Activated CD8-positive, alpha-beta memory T cell treated with anti-CD3 and anti-CD28 coated beads, Interleukin-2, amount 50 U/mL, for 24 hours (primary cell): ENCODE data around the gene EXPH5.
"Not testable (repeated sequence)": the region's sequence is repeated elsewhere in the genome, so short reads cannot be mapped to it uniquely, and the experiment has no call there.

Experiments
- DNase-seq: peaks from one replicate; pipeline ENCODE4 v3.0.0-alpha.2; 2020; ENCODE audit errors: extremely low read depth

Gene EXPH5

DNA sequence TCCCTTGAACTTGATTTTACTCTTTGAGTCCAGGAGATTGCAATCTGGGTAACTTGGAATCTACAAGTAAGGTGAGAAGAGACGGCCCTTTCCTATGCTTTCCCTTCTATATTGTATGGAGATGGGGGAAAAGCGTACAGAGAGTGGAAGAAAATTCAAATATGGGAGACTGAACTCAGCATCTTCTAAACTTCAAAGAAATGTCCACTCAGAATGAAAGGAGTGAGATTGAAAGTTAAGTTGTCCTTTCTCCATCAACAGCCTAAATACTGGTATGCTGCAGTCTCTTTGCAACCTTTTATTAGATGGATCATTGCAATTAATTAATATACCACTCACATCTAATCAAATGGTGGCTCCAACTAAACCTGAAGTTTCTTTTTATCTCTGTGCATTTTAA, 6.4 kb upstream of the EXPH5 start:
- no peak for DNase-seq

GRCh38 chr11:108597736-108598355, 4.3 kb upstream of the EXPH5 start:
- DNase-seq: no peak

DNA sequence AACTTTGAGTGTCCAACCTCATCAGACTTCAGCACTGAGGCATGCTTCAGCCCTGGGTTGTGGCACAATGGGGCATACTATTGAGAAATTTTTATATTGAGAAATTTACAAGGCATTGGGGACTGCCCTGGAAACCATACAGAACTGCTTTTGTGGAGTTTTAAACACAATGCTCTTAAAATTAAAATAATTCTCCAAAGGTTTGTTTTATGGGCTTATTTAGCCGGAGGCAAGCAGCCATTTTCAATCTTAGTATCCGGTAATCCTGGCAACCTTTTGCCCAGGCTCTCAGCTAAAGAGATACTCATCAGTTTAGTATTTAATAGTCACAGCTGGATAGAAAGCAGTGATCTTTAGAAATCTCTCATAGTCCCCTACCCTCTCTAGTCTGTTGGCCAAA, 3.1 kb upstream of the EXPH5 start:
- DNase-seq: no peak

GRCh38 chr11:108593923-108594434, 411 bp upstream of the EXPH5 start:
- DNase-seq: no peak

DNA sequence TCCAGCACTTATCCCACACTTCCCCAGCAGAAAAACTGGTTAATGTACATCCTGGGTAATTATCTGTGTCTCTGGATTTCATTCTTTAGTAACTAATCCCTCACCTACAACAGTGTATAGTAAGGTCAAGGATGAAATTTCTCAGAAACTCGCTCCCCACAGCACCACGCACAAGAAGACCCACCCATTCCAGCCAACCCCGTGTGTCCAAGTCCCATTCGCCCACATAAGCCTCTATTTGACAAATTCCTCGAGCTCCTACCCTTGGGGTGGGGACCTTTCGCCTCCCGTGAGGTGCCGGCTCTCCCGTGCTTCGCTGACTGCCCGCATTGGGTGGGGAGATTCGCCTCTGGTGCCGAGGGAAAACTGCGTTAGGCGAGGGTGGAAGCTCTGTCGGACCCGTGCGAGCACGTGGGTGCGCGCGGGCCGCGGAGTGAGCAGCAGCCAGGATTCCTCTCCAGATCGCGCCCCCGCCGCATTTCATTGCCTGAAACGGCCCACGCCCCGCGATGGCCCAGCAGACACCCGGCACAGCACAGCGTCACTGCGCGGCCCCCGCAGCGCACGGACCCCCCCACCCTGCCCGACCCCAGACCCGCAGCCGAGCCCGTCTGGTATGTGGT, 866 bp downstream of the EXPH5 start:
- no peak for DNase-seq

- no peak for DNase-seq
Measured at GRCh38 chr11:108591893-108592292, 1.7 kb downstream of the EXPH5 start.

GRCh38 chr11:108589136-108589535, 4.4 kb downstream of the EXPH5 start:
- no peak for DNase-seq

GRCh38 chr11:108588287-108588686, 5.3 kb downstream of the EXPH5 start:
- DNase-seq: no peak

- no peak for DNase-seq
Measured at GRCh38 chr11:108587109-108587508, 6.5 kb downstream of the EXPH5 start.

DNA sequence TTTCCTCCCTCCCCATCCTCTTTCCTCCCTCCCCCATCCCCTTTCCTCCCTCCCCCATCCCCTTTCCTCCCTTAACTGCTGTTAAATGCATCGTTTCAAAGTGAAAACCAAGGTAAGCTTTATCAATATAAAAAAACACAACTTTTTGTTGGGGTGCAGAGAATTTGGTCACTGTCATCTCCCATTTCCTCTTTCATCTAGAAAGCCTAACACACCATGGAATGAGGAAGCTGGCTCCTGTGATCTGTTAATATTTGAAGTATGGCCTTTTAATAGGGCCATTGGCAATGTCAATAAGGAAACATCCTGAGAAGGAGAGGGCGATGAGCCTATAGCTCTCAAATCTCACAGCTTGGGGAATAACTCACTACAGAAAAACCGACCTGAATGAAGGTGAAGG, 7.0 kb downstream of the EXPH5 start:
- no peak for DNase-seq

DNA sequence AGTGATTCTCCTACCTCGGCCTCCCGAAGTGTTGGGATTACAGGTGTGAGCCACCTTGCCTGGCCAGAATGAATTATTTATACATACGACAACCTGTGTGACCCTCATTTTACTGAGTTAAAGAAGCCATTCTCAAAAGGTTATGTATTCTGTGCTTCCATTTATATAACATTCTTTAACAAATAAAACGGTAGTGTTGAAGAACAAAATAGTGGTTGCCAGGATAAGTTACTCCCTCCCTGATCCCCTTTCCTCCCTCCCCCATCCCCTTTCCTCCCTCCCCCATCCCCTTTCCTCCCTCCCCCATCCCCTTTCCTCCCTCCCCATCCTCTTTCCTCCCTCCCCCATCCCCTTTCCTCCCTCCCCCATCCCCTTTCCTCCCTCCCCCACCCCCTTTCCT, 7.4 kb downstream of the EXPH5 start:
- not testable (repeated sequence) for DNase-seq

GRCh38 chr11:108584973-108585372, 8.6 kb downstream of the EXPH5 start:
- DNase-seq: no peak

GRCh38 chr11:108580645-108581044, 12.9 kb downstream of the EXPH5 start:
- DNase-seq: no peak

DNA sequence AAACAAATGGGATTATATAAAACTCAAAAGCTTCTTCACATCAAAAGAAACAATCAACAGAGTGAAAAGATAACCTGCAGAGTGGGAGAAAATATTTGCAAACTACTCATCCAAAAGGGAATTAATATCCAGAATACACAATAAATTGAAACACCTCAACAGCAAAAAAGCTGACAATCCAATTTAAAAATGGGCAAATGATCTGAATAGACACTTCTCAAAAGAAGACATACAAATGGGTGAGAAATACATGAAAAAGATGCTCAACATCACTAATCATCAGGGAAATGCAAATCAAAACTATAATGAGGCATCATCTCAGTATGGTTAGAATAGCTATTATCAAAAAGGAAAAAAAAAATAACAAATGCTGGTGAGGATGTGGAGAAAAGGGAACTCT, 13.5 kb downstream of the EXPH5 start:
- DNase-seq: no peak

DNA sequence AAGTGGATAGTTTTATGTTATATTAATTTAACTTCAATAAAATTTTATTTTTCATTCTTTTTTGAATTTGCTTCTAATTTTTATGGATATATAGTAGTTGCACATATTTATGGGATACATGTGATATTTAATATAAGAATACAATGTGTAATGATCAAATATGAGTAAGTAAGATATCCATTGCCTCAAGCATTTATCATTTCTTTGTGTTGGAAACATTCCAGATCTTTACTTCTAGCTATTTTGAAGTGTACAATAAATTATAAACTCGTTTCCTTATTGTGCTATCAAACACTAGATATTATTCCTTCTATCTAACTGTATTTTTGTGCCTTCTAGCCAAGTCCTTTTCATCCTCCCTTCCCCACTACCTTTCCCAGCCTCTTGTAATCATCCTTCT, 17.0 kb downstream of the EXPH5 start:
- no peak for DNase-seq

DNA sequence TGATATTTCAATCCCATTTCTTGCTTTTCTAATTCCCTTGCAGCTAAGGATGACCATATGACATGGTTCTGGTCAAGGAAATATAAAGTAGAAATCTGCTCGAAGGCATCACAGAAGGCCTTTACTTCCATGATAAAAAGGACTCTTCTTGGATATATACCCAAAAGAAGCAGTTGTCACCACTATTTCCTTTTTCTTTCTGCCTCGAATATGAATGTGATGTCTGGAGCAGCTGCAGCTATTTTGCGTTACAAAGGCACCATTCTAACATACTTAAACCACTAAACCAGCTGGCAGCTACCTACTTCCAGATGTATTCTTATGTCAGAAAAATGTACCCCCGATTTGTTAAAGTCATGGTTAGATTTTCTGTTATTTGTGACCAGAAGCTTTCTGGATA, 18.9 kb downstream of the EXPH5 start:
- no peak for DNase-seq

DNA sequence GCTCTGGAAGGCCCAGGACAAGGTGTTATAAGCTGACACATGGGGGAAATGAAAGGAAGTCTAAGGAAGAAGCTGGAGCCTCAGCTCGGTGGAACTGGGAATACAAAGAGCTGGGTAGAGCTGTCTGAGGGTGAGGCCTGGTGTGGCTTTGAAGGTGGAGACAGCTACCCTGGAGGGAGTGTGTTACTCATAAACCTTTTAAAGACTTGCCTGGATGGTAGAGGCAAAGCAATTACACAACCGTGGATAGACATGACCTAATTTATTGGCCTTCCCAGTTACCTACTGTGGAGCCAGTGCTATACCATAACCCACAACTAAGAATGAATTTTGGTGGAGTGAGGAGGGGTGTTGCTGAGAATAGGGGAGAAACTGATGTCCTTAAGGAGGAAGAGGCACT, 22.6 kb downstream of the EXPH5 start:
- no peak for DNase-seq

DNA sequence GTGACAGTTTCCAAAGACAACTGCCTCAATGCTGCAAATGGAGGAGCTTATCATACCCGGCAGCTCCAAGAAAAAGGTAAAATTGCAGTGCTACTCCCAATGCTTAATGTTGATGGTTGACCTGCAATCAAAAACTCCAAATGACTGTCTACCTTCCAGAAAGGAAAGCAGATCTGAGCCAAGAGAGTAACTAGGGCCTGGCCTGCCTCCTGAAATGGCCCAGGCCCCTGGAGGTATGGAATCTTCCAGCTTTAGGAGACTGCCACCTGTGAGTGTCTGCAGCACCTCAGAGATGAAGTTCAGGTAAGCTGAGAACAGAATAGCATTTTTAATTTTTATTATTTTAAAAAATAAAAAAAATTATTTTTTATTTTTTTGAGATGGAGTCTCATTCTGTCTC, 23.7 kb downstream of the EXPH5 start:
- no peak for DNase-seq

DNA sequence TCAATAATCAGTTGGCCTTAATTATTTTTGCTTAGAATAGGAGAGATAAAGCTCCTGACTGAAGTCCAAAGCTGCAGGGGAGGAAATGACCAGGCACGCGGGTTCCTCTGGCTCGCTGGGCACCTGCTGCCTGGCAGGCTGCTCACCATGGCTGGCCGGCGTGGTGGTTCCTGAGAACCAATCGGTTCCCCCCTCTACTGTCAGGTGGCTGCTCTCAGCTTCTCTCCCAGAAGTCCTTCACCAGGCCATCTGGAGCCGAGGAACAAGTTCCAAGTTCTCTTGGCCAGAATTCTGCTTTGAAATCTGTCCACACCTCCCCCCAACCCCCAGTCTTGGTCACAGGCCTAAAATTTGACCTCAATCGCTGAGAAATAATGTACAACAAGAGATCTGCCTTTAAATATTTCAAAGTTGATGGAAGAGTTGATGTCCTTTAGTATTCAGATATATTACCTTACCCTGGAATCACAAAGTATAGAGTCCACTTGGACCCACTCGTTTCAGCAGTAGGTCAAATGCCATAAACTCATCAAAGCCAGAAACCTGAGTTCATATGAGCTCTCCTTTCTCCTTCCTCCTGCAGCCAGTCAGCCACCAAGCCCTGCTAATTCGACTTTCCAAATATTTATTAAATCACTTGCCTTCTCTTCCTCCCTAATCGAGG, 25.2 kb downstream of the EXPH5 start:
- DNase-seq: no peak

DNA sequence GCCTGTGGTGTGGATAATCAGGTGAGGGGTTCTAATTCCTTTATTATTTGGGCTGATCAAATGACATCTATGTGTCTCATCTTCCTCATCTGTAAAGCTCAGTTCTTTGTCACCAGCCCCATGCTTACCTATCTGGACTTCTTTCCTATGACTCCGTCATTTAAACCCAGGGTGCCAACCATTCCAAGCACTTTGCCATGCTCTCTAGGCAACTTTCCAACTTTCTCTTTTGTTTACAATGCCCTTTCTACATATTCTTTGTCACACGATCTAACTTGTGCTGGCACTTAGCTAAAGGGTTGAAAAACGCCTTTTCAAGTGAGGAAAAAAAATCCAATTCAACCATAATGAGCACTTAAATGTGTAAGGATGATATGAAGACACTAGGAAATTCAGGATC, 27.9 kb downstream of the EXPH5 start:
- no peak for DNase-seq

- no peak for DNase-seq
Measured at GRCh38 chr11:108562746-108563581, 30.6 kb downstream of the EXPH5 start.

- DNase-seq: no peak
Measured at GRCh38 chr11:108561535-108561991, 32.0 kb downstream of the EXPH5 start.
